HepG2 (cell line): ENCODE data around the gene CMTM4. TPM values are rescaled to one million over a fixed set of nuclear protein-coding genes. Genes with fewer than 3 reads are reported as not detected.

Experiments used
- CREBL2 ChIP-seq: sonication (generic); formaldehyde crosslinking; IDR thresholded peaks from 2 replicates; pipeline ENCODE4 v1.8.1; 2023; ENCODE audit warnings: missing genetic modification reagents, mild to moderate bottlenecking, borderline replicate concordance
- HNRNPK ChIP-seq: fragments of 200-400 bp; formaldehyde crosslinking; IDR thresholded peaks from 2 replicates; pipeline ENCODE4 v1.6.1; 2018; ENCODE audit warnings: low read length, low read depth, moderate library complexity, mild to moderate bottlenecking; ENCODE audit not compliant: poor library complexity, severe bottlenecking
- JUND ChIP-seq: sonication (generic); formaldehyde crosslinking; IDR thresholded peaks from 2 replicates; pipeline ENCODE4 v1.8.0; 2022; ENCODE audit warnings: mild to moderate bottlenecking, missing genetic modification reagents
- RCOR2 ChIP-seq: IDR thresholded peaks from 2 replicates; pipeline ENCODE4 v1.6.1; 2016; ENCODE audit warnings: missing biosample characterization, missing genetic modification reagents
- THAP9 ChIP-seq: sonication (generic); formaldehyde crosslinking; IDR thresholded peaks from 2 replicates; pipeline ENCODE4; 2020; ENCODE audit warnings: missing genetic modification reagents, mild to moderate bottlenecking, borderline replicate concordance
- TSC22D2 ChIP-seq: sonication (generic); formaldehyde crosslinking; IDR thresholded peaks from 2 replicates; pipeline ENCODE4 v1.5.1; 2020; ENCODE audit warnings: missing genetic modification reagents, mild to moderate bottlenecking, borderline replicate concordance
- WIZ ChIP-seq: sonication (generic); formaldehyde crosslinking; IDR thresholded peaks from 2 replicates; pipeline ENCODE4 v1.5.1; 2020; ENCODE audit warnings: mild to moderate bottlenecking, missing genetic modification reagents
- ZEB1 ChIP-seq: IDR thresholded peaks from 2 replicates; pipeline ENCODE4 v1.6.1; 2012; ENCODE audit warnings: mild to moderate bottlenecking, low read depth, inconsistent platforms; ENCODE audit not compliant: insufficient replicate concordance
- ZFP41 ChIP-seq: sonication (generic); formaldehyde crosslinking; IDR thresholded peaks from 2 replicates; pipeline ENCODE4 v1.4.0; 2020; ENCODE audit warnings: mild to moderate bottlenecking, missing genetic modification reagents, borderline replicate concordance
- ZNF160 ChIP-seq: sonication (generic); formaldehyde crosslinking; IDR thresholded peaks from 2 replicates; pipeline ENCODE4 v1.8.0; 2022; ENCODE audit warnings: mild to moderate bottlenecking, inconsistent platforms, missing genetic modification reagents
- ZNF468 ChIP-seq: sonication (generic); formaldehyde crosslinking; IDR thresholded peaks from 2 replicates; pipeline ENCODE4 v1.8.0; 2022; ENCODE audit warnings: mild to moderate bottlenecking, moderate library complexity, missing genetic modification reagents
- ZNF496 ChIP-seq: sonication (generic); formaldehyde crosslinking; IDR thresholded peaks from 2 replicates; pipeline ENCODE4 v1.8.1; 2023; ENCODE audit warnings: mild to moderate bottlenecking, moderate library complexity, missing genetic modification reagents; ENCODE audit not compliant: insufficient replicate concordance
- ZSCAN5A ChIP-seq: sonication (generic); formaldehyde crosslinking; IDR thresholded peaks from 2 replicates; pipeline ENCODE4 v1.8.0; 2022; ENCODE audit warnings: mild to moderate bottlenecking, missing genetic modification reagents, borderline replicate concordance
- polyA plus RNA-seq, 8 experiments: library from polyadenylated mRNA; depleted of rRNA in 3 of 8; stranded (reverse) in 7 of 8; unstranded in 1 of 8; fragments of >200 nt; fragmentation: Illumina TruSeq in 4 of 8; extraction: Trizol in 4 of 8; gene quantifications; 2 replicates each; pipeline versions ENCODE4 v1.2.1 to v1.2.3, GENCODE V29; 2011 to 2016; ENCODE audit warnings: low read depth in 4 of 8, missing spikeins in 1 of 8, mixed read lengths in 1 of 8; ENCODE audit not compliant: insufficient read depth in 1 of 8
- total RNA-seq, 5 experiments: library from RNA; depleted of rRNA; stranded (reverse); fragments of >200 nt; fragmentation: Illumina TruSeq; extraction: Trizol; gene quantifications; 2 replicates each; pipeline ENCODE4 v1.2.3, GENCODE V29; 2016; ENCODE audit warnings: low read depth in 1 of 5
- TF ChIP-seq, protein P1 (sequence below): sonication (generic); formaldehyde crosslinking; IDR thresholded peaks from 2 replicates; pipeline ENCODE4 v1.4.0; 2020; ENCODE audit warnings: mild to moderate bottlenecking, missing genetic modification reagents

CMTM4 gene
- total and polyA plus RNA-seq, 2 of the 13 experiments (the other 11 are each of a cell fraction or from before 2014, with no cell fraction given): 32.0 to 36.3 TPM

DNA sequence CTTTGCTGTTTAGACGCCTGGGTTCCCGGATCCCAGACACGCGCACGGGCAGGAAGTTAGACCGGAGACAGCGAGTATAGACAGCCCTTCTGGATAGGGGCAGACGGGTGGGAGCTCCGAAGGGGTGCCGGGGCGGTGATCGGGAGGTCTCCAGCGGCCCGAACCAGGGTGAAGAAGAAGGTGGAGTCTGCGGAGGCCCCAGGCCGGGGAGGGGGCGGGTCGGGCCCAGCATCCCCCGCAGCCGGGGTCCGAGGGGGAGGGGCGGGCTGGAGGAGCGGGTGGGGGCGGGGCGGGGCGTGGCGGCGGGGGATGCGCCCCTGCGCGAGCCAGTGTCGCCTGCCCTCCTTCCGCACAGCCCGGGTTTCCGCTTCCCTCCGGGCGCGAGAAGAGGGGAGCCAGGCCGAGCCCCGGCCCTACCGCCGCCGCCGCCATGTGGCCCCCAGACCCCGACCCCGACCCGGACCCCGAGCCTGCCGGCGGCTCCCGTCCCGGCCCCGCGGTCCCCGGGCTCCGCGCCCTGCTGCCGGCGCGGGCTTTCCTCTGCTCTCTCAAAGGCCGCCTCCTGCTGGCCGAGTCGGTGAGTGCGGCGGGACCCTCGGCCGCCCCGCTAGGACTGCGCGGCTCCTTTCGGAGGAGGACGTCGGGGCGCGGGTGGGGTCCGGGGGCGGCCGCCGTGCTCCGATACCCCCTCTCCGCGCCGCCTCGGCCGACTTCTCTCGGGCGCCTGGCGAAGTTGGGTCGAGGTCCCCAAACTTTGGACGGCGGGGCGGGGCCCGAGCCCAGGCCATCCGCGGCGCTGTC lies 92.0 kb downstream of the CMTM4 start, which contains the start of gene CMTM3 (continued):
- TF ChIP-seq ZSCAN5A (CRISPR knock-in tag) (no peak), HNRNPK (peak; percentile 32), TSC22D2 (CRISPR knock-in tag) (no peak), ZNF160 (CRISPR knock-in tag) (no peak; the same call in 1 of the 2 replicates), CREBL2 (CRISPR knock-in tag) (no peak), JUND (CRISPR knock-in tag) (0 out of 2 replicates have a peak, but pooled peaks have one; percentile 22), RCOR2 (CRISPR knock-in tag) (no peak), WIZ (no peak), ZFP41 (CRISPR knock-in tag) (no peak), ZNF468 (no peak), THAP9 (CRISPR knock-in tag) (0 out of 2 replicates have a peak, but pooled peaks have one; percentile 6), ZEB1 (no peak), ZNF496 (CRISPR knock-in tag) (no peak)
- TF ChIP-seq, protein P1, sequence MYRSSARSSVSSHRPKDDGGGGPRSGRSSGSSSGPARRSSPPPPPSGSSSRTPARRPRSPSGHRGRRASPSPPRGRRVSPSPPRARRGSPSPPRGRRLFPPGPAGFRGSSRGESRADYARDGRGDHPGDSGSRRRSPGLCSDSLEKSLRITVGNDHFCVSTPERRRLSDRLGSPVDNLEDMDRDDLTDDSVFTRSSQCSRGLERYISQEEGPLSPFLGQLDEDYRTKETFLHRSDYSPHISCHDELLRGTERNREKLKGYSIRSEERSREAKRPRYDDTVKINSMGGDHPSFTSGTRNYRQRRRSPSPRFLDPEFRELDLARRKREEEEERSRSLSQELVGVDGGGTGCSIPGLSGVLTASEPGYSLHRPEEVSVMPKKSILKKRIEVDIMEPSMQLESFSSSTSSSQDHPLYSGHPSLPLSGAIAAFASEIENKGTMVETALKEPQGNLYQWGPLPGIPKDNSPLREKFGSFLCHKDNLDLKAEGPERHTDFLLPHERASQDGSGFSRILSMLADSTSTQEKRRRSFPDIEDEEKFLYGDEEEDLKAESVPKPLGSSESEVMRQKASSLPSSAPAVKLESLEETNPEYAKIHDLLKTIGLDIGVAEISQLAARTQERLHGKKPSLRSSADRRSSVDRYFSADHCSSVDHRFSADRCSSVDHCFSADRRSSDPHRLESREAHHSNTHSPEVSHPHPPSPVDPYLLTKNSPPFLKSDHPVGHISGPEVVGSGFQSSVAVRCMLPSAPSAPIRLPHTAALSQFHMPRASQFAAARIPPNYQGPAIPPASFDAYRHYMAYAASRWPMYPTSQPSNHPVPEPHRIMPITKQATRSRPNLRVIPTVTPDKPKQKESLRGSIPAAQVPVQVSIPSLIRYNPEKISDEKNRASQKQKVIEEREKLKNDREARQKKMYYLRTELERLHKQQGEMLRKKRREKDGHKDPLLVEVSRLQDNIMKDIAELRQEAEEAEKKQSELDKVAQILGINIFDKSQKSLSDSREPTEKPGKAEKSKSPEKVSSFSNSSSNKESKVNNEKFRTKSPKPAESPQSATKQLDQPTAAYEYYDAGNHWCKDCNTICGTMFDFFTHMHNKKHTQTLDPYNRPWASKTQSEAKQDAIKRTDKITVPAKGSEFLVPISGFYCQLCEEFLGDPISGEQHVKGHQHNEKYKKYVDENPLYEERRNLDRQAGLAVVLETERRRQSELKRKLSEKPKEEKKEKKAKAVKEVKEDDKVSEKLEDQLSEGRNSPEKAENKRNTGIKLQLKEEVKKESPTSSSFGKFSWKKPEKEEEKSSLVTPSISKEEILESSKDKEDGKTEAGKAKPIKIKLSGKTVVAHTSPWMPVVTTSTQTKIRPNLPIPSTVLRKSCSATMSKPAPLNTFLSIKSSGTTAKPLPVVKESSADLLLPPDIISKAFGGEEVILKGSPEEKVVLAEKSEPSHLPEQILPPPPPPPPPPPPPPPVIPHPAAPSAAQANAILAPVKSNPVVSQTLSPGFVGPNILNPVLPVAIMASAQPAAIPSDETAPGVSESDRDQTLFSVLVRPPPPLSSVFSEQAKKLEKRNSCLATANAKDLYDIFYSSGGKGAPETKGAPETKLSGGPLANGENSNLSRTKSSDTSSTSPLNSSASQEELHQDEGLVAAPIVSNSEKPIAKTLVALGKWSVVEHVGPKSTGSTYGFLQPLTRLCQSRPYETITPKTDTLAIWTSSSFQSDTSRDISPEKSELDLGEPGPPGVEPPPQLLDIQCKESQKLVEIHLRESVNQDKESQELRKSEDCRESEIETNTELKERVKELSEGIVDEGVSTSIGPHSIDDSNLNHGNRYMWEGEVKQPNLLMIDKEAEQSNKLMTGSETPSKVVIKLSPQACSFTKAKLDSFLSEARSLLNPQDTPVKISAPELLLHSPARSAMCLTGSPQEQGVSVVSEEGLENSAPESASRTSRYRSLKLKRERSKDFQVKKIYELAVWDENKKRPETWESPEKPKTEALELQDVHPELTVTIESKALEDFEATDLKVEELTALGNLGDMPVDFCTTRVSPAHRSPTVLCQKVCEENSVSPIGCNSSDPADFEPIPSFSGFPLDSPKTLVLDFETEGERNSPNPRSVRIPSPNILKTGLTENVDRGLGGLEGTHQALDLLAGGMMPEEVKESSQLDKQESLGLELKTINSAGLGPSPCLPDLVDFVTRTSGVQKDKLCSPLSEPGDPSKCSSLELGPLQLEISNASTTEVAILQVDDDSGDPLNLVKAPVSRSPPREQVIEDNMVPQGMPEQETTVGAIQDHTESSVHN: no peak
